Measurements from ENCODE around the gene LEPROT.

The LEPROT gene

GRCh38 chr1:65412984-65413375, 7.5 kb upstream of the LEPROT start:
- POLR2A ChIA-PET: no interaction called here
- Histone ChIP-seq H3K9me3 (ENCODE audit: control insufficient read depth, insufficient read depth, low read depth, low read length) (no peaks in the 10 kb centered on the region), H3K4me1 (ENCODE audit: control insufficient read depth, insufficient read depth, low read length) (no peaks in the 10 kb centered on the region), H3K36me3 (ENCODE audit: control insufficient read depth in 2 of 2, insufficient read depth in 1 of 2, low read length in 2 of 2) (peaks cover 0 to 31% of the 10 kb centered on the region in 2 experiments; a peak in 1 of 3 replicates), H3K4me3 (ENCODE audit: low read depth, low read length) (no peak overlapping the region), H3K27ac (ENCODE audit: extremely low read depth, low read depth, low read length) (no peak overlapping the region)
- TF ChIP-seq, protein P1, sequence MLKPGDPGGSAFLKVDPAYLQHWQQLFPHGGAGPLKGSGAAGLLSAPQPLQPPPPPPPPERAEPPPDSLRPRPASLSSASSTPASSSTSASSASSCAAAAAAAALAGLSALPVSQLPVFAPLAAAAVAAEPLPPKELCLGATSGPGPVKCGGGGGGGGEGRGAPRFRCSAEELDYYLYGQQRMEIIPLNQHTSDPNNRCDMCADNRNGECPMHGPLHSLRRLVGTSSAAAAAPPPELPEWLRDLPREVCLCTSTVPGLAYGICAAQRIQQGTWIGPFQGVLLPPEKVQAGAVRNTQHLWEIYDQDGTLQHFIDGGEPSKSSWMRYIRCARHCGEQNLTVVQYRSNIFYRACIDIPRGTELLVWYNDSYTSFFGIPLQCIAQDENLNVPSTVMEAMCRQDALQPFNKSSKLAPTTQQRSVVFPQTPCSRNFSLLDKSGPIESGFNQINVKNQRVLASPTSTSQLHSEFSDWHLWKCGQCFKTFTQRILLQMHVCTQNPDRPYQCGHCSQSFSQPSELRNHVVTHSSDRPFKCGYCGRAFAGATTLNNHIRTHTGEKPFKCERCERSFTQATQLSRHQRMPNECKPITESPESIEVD (tag by site-specific recombination; IDR thresholded peaks at IDR 0.05): no peak
- TF ChIP-seq OSR2 (tag by site-specific recombination; IDR thresholded peaks at IDR 0.05) (no peak), ZNF768 (tag by site-specific recombination; IDR thresholded peaks at IDR 0.05) (no peak), ZNF624 (tag by site-specific recombination; IDR thresholded peaks at IDR 0.05) (no peak), ZBTB8A (tag by site-specific recombination; IDR thresholded peaks at IDR 0.05) (no peak)
- TF ChIP-seq, protein P2, sequence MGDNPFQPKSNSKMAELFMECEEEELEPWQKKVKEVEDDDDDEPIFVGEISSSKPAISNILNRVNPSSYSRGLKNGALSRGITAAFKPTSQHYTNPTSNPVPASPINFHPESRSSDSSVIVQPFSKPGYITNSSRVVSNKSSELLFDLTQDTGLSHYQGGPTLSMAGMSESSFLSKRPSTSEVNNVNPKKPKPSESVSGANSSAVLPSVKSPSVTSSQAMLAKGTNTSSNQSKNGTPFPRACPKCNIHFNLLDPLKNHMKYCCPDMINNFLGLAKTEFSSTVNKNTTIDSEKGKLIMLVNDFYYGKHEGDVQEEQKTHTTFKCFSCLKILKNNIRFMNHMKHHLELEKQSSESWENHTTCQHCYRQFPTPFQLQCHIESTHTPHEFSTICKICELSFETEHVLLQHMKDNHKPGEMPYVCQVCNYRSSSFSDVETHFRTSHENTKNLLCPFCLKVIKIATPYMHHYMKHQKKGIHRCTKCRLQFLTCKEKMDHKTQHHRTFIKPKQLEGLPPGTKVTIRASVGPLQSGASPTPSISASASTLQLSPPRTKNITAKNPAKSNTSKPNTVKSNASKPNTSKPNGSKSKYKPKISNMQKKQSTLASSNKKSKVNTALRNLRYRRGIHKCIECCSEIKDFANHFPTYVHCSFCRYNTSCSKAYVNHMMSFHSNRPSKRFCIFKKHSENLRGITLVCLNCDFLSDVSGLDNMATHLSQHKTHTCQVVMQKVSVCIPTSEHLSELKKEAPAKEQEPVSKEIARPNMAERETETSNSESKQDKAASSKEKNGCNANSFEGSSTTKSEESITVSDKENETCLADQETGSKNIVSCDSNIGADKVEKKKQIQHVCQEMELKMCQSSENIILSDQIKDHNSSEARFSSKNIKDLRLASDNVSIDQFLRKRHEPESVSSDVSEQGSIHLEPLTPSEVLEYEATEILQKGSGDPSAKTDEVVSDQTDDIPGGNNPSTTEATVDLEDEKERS (tag by site-specific recombination; IDR thresholded peaks at IDR 0.05): no peak
- CTCF ChIA-PET: no interaction called here

- no peaks in the 10 kb centered on the region for H3K9me3 ChIP-seq (ENCODE audit: control insufficient read depth, insufficient read depth, low read depth, low read length)
- peaks cover 0 to 16% of the 10 kb centered on the region in 2 experiments; a peak in 1 of 3 replicates for H3K36me3 ChIP-seq (ENCODE audit: control insufficient read depth in 2 of 2, insufficient read depth in 1 of 2, low read length in 2 of 2)
- ChIA-PET CTCF (interaction anchor here (0.7 kb wide), 1 partner anchor 145 kb away, joined by 4 read pairs; no protein-coding TSS in a partner anchor), POLR2A (no interaction called here)
- H3K27ac ChIP-seq (ENCODE audit: extremely low read depth, low read depth, low read length): no peak overlapping the region
- H3K4me1 ChIP-seq (ENCODE audit: control insufficient read depth, insufficient read depth, low read length): no peaks in the 10 kb centered on the region
- no peak overlapping the region for H3K4me3 ChIP-seq (ENCODE audit: low read depth, low read length)
- TF ChIP-seq, protein P3, sequence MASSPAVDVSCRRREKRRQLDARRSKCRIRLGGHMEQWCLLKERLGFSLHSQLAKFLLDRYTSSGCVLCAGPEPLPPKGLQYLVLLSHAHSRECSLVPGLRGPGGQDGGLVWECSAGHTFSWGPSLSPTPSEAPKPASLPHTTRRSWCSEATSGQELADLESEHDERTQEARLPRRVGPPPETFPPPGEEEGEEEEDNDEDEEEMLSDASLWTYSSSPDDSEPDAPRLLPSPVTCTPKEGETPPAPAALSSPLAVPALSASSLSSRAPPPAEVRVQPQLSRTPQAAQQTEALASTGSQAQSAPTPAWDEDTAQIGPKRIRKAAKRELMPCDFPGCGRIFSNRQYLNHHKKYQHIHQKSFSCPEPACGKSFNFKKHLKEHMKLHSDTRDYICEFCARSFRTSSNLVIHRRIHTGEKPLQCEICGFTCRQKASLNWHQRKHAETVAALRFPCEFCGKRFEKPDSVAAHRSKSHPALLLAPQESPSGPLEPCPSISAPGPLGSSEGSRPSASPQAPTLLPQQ (tag by site-specific recombination; IDR thresholded peaks at IDR 0.05): no peak
- TF ChIP-seq KLF16 (tag by site-specific recombination; IDR thresholded peaks at IDR 0.05) (no peak), ZNF629 (tag by site-specific recombination; IDR thresholded peaks at IDR 0.05) (no peak), ZNF830 (tag by site-specific recombination; IDR thresholded peaks at IDR 0.05; ENCODE audit: low read depth) (no peak), ZNF76 (tag by site-specific recombination; IDR thresholded peaks at IDR 0.05; ENCODE audit: borderline replicate concordance, low read depth) (no peak), ZNF707 (tag by site-specific recombination; IDR thresholded peaks at IDR 0.05) (no peak), ZNF660 (tag by site-specific recombination; IDR thresholded peaks at IDR 0.05) (no peak), ZNF639 (tag by site-specific recombination; IDR thresholded peaks at IDR 0.05) (no peak), TRIM28 (IDR thresholded peaks at IDR 0.05; ENCODE audit: borderline replicate concordance, low read length) (no peak), ZNF26 (tag by site-specific recombination; IDR thresholded peaks at IDR 0.05) (no peak), ZNF354C (tag by site-specific recombination; IDR thresholded peaks at IDR 0.05; ENCODE audit: borderline replicate concordance, low read depth) (no peak), YY1 (tag by site-specific recombination; IDR thresholded peaks at IDR 0.05) (no peak), ZNF624 (tag by site-specific recombination; IDR thresholded peaks at IDR 0.05) (no peak), ZNF777 (tag by site-specific recombination; IDR thresholded peaks at IDR 0.05; ENCODE audit: borderline replicate concordance) (no peak), ZNF677 (tag by site-specific recombination; IDR thresholded peaks at IDR 0.05) (no peak)
- TF ChIP-seq, protein P4, sequence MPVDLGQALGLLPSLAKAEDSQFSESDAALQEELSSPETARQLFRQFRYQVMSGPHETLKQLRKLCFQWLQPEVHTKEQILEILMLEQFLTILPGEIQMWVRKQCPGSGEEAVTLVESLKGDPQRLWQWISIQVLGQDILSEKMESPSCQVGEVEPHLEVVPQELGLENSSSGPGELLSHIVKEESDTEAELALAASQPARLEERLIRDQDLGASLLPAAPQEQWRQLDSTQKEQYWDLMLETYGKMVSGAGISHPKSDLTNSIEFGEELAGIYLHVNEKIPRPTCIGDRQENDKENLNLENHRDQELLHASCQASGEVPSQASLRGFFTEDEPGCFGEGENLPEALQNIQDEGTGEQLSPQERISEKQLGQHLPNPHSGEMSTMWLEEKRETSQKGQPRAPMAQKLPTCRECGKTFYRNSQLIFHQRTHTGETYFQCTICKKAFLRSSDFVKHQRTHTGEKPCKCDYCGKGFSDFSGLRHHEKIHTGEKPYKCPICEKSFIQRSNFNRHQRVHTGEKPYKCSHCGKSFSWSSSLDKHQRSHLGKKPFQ (tag by site-specific recombination; IDR thresholded peaks at IDR 0.05): no peak
- TF ChIP-seq, protein P5, sequence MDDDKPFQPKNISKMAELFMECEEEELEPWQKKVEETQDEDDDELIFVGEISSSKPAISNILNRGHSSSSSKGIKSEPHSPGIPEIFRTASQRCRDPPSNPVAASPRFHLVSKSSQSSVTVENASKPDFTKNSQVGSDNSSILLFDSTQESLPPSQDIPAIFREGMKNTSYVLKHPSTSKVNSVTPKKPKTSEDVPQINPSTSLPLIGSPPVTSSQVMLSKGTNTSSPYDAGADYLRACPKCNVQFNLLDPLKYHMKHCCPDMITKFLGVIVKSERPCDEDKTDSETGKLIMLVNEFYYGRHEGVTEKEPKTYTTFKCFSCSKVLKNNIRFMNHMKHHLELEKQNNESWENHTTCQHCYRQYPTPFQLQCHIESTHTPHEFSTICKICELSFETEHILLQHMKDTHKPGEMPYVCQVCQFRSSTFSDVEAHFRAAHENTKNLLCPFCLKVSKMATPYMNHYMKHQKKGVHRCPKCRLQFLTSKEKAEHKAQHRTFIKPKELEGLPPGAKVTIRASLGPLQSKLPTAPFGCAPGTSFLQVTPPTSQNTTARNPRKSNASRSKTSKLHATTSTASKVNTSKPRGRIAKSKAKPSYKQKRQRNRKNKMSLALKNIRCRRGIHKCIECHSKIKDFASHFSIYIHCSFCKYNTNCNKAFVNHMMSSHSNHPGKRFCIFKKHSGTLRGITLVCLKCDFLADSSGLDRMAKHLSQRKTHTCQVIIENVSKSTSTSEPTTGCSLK (tag by site-specific recombination; IDR thresholded peaks at IDR 0.05): no peak
Observed at GRCh38 chr1:65414538-65414937, 5.9 kb upstream of the LEPROT start.

All from HEK293 (cell line).